HL-60 (cell line): ENCODE results near the gene IL17B.

Experiments
- DNase-seq, 2 experiments: peaks; one replicate each; pipeline ENCODE4 v3.0.0-alpha.2; 2010 to 2020; ENCODE audit warnings: low read depth in 1 of 2, low spot score in 1 of 2
- H3K27ac ChIP-seq: fragments of 250-450 bp; sonication (Bioruptor Pico); replicated peaks from 2 replicates; pipeline ENCODE4 v1.5.1; 2020; ENCODE audit warnings: mild to moderate bottlenecking, moderate library complexity
- H3K27me3 ChIP-seq: fragments of 250-450 bp; sonication (Bioruptor Pico); 2 replicates; pipeline ENCODE4 v1.5.1; 2021; ENCODE audit warnings: mild to moderate bottlenecking, moderate library complexity; ENCODE audit not compliant: insufficient read depth, poor library complexity, severe bottlenecking
- H3K4me3 ChIP-seq: replicated peaks from 2 replicates; pipeline ENCODE4 v1.5.1; 2011; ENCODE audit warnings: mild to moderate bottlenecking, control low read depth, low read length; ENCODE audit not compliant: insufficient read depth
- GABPA ChIP-seq: IDR thresholded peaks from 2 replicates; pipeline ENCODE4 v1.6.1; 2012; ENCODE audit warnings: low read depth
- POLR2AphosphoS5 ChIP-seq: IDR thresholded peaks from 2 replicates; pipeline ENCODE4 v1.6.1; 2012; ENCODE audit warnings: low read depth
- REST ChIP-seq: IDR thresholded peaks from 2 replicates; pipeline ENCODE4 v1.6.1; 2012; ENCODE audit warnings: low read depth; ENCODE audit not compliant: insufficient replicate concordance
- SPI1 ChIP-seq: IDR thresholded peaks from 2 replicates; pipeline ENCODE4 v1.6.1; 2012; ENCODE audit warnings: low read depth, mild to moderate bottlenecking, borderline replicate concordance
- TF ChIP-seq, protein P1 (sequence below): IDR thresholded peaks from one replicate; pipeline ENCODE4 v1.5.1; 2011; ENCODE audit warnings: low read length, control low read depth, inconsistent platforms; ENCODE audit not compliant: insufficient read depth

The IL17B gene

DNA sequence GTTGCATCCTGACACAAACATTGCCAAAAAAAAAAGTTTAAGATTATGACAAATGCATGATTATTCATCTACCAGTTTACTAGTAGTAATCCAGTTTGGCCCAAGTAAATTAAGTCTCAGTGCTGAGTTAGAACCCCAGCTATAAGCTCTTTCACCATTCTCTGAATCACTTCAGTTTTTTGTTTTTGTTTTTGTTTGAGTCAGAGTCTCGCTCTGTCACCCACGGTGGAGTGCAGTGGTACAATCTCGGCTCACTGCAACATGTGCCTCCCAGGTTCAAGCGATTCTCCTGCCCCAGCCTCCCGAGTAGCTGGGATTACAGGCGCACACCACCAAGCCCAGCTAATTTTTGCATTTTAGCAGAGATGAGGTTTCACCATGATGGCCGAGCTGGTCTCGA lies 22.7 kb downstream of the IL17B start:
- no peak for DNase-seq
- Histone ChIP-seq H3K27me3 (no peaks in the 10 kb centered on the region), H3K4me3 (no peak overlapping the region), H3K27ac (no peak overlapping the region)
- TF ChIP-seq SPI1 (no peak), REST (no peak), POLR2AphosphoS5 (no peak), GABPA (no peak)
- TF ChIP-seq, protein P1, sequence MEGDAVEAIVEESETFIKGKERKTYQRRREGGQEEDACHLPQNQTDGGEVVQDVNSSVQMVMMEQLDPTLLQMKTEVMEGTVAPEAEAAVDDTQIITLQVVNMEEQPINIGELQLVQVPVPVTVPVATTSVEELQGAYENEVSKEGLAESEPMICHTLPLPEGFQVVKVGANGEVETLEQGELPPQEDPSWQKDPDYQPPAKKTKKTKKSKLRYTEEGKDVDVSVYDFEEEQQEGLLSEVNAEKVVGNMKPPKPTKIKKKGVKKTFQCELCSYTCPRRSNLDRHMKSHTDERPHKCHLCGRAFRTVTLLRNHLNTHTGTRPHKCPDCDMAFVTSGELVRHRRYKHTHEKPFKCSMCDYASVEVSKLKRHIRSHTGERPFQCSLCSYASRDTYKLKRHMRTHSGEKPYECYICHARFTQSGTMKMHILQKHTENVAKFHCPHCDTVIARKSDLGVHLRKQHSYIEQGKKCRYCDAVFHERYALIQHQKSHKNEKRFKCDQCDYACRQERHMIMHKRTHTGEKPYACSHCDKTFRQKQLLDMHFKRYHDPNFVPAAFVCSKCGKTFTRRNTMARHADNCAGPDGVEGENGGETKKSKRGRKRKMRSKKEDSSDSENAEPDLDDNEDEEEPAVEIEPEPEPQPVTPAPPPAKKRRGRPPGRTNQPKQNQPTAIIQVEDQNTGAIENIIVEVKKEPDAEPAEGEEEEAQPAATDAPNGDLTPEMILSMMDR: no peak

- DNase-seq: no peak
- no peak overlapping the region for H3K4me3 ChIP-seq
- H3K27ac ChIP-seq: no peak overlapping the region
- no peaks in the 10 kb centered on the region for H3K27me3 ChIP-seq
- TF ChIP-seq REST (no peak), SPI1 (no peak), GABPA (no peak), POLR2AphosphoS5 (no peak)
- TF ChIP-seq, protein P1: no peak
Measured at GRCh38 chr5:149355688-149356087, 23.4 kb downstream of the IL17B start.

DNA sequence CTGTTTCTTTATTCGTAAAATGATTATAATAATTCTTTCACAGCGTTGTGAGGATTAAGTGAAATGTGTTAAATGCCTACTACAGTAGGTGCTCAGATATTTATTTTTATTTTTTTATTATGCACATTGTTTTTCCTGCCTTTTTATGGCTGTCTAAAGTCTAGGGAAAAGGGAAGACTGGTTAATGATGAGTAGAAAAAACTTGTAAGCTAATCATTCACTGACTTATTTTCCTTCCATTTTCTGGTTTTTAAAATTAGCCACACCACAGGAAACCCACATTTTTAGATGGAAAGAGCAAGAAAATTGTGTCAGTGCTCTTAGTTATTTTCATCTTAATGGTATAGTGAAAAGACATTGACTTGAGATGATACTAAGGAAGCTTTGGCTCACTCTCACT lies 25.2 kb downstream of the IL17B start:
- no peak for TF ChIP-seq REST
- TF ChIP-seq GABPA: no peak
- TF ChIP-seq POLR2AphosphoS5: no peak
- TF ChIP-seq, protein P1: no peak
- no peak for TF ChIP-seq SPI1
- Histone ChIP-seq H3K27ac (no peak overlapping the region), H3K4me3 (no peak overlapping the region), H3K27me3 (no peaks in the 10 kb centered on the region)
- DNase-seq: no peak
